Stimulated activated CD8-positive, alpha-beta memory T cell treated with anti-CD3 and anti-CD28 coated beads, Interleukin-2, amount 100 ng/mL, for 1 hour (primary cell): ENCODE data around the gene RGL4.
"Not testable (repeated sequence)": the region's sequence is repeated elsewhere in the genome, so short reads cannot be mapped to it uniquely, and the experiment has no call there.

Source experiments
- DNase-seq, 2 donors: peaks; one replicate each; pipeline ENCODE4 v3.0.0-alpha.2; 2020; ENCODE audit warnings: low read depth in 2 of 2

RGL4 gene

DNA sequence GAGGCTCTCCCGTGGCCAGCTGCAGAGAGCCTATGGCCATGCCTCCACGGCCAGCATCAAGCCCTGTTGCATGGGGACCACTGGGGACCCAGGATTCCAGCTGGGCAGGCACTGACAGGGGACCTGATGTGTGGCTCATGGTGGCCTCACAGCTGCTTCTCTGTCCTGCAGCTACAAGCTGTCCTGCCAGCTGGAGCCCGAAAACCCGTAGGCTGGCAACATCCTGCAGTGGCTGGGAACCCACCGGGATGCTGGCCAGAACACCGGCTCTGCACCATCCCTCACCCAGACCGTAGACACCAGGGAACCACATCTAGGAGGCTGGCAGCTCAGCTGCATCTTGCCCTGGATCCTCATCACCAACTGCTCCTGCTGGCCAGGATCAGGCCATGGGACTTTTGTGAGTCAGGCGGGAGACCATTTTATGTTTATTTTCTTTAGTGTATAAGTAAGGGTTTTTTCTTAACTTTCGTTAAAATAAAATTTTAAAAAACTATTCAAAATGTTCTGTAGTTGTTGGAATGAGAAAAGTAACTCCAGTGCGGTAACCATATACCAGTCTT, 7.9 kb downstream of the RGL4 start:
- no peak for DNase-seq

- no peak for DNase-seq
These were observed 9.9 kb downstream of the RGL4 start for GRCh38 chr22:23700706-23701105.

DNA sequence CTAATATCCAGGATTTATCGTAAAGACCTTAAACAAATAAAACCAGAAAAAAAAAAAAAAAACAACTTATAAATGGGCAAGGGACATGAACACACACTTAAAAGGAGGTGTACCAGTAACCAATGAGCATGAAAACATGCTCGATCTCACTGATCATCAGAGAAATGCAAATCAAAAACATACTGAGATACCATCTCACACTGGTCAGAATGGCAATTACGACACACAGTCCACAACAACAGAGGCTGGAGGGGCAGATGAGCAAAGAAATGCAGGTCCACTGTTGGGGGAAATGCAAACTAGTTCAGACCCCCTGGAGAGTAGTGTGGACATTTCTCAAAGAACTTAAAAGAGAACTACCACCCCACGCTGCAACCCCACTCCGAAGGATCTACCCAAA, 13.2 kb downstream of the RGL4 start:
- no peak for DNase-seq

DNA sequence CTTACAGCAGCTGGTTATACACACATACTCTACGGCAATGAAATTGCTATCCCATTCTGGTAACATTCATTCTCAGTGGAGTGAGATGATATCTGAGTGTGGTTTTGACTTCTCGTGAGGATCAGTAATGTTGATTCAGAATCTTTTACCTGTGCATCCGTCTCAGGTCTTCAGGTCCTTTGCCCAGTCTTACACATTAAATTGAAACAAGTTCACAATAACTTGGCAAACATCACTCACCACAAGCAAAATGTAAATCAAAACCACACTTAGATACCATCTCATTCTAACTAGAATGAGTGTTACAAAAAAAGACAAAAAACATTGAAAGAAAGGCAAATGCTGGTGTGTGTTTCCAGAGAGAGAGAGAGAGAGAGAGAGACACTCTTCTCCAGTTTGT, 14.0 kb downstream of the RGL4 start:
- no peak for DNase-seq

DNA sequence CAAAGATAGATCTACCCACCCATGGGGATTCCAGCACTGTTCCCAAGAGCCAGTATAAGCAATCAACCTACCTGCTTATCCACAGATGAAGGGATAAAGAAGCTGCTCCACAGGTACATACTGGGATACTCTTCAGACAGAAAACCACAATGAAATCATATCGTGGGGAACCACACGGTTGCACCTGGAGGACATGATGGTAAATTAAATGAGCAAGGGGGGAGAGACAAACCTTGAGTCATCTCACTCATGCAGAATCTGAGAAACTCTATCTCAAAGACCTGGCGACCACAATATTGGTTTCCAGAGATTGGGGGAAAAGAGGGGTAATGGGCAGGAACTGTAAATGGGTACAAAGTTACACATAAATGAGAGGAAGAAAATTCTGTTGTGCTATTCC, 14.5 kb downstream of the RGL4 start:
- DNase-seq = no peak

DNA sequence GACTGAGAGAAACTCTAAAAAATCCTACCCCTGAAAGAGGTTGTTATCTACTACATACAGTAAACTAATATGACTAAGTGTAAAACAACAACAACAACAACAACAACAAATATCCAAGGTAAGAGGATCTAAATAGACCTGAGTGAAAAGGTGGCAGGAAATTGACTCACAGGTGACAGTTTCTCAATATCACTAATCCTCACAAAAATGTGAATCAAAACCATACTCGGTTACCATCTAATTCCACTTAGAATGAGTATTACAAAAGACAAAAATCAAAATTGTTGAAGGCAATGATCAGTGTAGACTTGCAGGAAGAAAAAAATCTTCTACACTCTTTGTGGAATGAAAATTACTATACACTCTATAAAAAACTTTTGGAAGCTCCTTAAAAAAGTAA, 17.5 kb downstream of the RGL4 start:
- no peak for DNase-seq

GRCh38 chr22:23709107-23709506, 18.3 kb downstream of the RGL4 start:
- no peak for DNase-seq

GRCh38 chr22:23712256-23712655, 21.4 kb downstream of the RGL4 start:
- no peak for DNase-seq

DNA sequence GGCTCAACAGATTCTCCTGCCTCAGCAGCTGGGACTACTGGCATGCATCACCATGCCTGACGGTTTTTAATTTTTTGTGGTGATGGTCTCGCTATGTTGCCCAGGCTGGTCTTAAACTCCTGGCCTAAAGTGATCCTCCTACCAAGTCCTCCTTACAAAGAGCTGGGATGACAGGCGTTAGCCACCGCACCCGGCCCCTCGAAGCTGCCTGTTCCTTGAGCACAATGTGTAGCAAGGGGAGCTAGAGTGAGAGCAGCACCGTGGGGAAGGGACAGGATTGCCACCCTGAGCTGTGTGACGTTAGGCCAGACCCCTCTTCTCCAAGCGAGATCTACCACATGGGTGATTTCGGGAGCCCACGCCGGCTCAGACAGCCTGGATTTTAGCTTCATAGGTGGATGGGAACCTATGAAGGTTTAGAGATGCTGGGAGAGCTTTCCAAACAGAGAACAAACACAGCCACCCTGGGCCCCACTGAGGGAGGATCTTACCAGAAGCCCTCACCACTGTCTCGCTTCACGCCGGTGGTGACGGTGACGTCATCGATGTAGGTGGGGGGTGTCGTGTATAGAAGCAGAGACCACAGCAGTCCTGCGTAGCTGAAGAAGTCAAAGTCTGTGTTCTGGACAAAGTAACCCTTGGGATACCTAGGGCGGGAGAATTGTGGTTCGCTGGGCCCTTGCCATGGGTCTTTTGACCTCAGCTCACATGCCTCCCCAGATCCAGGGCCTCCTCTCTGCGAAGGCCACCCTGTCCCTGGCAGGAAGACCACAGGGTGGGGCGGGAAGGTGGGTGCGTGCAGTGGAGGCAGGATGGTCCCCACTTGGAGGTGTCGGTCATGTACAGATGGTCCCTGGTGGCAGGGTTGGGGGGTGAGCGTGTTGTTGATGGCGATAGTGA, 23.1 kb downstream of the RGL4 start:
- DNase-seq = no peak

GRCh38 chr22:23714596-23715578, 24.1 kb downstream of the RGL4 start:
- DNase-seq = no peak

DNA sequence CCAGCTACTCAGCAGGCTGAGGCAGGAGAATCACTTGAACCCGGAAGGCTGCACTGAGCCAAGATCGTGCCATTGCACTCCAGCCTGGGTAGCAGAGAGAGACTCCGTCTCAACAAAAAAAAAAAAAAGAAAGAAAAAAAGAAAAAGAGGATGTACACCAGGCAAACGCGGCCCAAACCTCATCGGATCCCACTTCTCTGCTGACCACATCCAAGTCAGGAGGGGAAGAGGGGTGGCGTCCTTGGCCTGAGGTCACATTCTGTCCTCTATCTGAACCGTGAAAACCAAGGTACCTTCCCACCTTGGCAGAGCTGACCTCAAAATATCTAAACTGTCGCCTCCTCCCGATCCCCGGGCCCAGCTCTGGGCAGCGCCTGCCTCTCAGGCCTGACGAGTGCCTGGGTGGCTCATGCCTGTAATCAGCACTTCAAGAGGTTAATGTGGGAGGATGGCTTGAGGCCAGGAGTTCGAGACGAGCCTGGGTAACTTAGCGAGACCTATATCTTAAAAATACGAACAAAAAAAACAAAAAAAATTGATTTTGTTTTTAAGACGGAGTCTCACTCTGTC, 25.1 kb downstream of the RGL4 start:
- DNase-seq = no peak

DNA sequence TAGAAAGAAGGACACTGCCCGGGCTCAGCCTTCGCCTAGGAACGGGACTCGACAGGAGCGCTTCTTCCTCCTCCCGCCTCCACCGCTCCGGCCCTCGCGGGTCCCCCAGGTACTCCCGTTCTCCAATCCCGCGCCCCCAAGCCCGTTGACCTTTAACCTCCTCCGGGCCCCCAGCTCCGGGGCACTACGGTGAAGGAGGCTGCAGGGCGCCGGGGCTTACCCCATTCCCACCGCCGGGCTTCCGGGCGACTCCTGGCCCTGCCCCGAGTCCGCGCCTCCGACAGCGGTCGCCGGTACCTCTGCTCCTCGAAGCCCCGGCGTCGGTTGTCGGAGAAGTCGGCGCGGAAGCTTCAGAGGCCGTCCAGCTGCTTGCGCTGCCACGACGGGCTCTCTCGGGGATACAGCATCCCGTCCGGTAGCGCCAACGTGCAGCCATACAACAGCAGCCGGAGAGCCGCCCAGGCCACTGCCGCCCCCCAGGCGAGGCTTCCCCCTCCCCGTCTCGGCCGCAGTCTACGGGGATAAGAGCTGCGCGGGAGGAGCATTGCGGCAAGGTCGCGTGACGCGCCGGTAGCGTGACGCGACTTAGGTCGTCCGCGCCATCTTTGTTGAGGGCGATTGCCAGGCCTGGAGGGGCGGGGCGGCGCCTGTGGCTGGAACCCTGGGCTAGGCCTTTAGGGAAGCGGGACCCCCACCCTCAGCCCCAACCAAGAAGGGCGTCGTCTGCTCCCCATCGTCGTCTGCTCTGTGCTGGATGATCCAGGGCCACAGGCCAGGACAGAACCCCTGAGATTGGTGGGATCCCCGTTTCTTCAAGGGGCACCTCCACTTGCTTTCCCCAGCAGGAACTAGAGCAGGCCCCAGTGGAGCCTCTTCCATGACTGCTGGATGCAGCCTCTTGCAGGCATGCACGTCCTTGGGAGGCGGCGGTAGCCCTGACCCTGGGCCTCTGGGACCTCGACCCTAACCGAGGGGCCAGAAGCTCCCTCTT, 26.3 kb downstream of the RGL4 start:
- DNase-seq = peak; percentile 68 to 69

DNA sequence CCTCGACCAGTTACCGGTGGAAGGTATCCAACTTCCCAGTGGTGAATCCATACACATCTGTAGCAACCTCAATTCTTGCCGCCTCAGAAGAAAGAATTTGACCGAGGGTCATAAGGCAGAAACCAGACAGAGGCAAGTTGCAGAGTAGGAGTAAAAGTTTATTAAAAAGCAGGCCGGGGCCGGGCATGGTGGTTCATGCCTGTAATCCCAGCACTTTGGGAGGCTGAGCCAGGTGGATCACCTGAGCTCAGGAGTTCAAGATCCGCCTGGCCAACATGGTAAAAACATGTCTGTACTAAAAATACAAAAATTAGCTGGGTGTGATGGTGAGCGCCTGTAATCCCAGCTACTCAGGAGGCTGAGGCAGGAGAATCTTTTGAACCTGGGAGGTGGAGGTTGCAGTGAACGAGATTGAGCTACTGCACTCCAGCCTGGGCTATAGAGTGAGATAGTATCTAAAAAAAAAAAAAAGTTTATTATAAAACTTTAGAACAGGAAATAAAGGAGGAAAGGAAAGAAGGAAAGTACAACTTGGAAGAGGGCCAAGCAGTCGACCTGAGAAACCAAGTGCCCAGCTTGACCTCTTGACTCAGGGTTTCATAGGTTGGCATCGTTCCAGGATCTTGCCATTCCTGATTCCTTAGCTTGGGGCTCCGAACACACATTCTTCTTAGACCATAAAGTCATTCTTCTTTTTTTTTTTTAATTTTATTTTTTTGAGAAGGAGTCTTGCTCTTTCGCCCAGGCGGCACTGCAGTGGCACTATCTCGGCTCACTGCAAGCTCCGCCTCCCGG, 27.8 kb downstream of the RGL4 start:
- DNase-seq = no peak

GRCh38 chr22:23720855-23721254, 30.0 kb downstream of the RGL4 start:
- no peak for DNase-seq

- no peak for DNase-seq
These were observed 31.3 kb downstream of the RGL4 start for GRCh38 chr22:23722160-23722559.

DNA sequence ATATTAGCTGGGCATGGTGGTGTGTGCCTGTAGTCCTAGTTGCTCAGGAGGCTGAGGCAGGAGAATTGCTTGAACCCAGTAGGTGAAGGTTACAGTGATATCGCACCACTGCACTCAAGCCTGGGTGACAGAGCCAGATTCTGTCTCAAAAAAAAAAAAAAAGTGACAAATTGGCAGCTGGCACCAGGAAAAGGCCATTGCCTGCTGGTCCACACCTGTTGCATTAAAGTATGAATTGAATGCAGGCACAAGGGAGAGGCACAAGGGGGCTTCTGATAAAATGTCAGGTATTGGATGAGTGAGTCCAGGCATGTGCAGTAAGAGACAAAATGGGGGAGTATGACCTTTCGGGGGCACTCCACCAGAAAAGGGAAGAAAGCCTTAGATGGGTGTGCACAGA, 31.9 kb downstream of the RGL4 start:
- DNase-seq = no peak

GRCh38 chr22:23728108-23728507, 37.3 kb downstream of the RGL4 start:
- not testable (repeated sequence) for DNase-seq

GRCh38 chr22:23737696-23738095, 46.9 kb downstream of the RGL4 start:
- no peak for DNase-seq

DNA sequence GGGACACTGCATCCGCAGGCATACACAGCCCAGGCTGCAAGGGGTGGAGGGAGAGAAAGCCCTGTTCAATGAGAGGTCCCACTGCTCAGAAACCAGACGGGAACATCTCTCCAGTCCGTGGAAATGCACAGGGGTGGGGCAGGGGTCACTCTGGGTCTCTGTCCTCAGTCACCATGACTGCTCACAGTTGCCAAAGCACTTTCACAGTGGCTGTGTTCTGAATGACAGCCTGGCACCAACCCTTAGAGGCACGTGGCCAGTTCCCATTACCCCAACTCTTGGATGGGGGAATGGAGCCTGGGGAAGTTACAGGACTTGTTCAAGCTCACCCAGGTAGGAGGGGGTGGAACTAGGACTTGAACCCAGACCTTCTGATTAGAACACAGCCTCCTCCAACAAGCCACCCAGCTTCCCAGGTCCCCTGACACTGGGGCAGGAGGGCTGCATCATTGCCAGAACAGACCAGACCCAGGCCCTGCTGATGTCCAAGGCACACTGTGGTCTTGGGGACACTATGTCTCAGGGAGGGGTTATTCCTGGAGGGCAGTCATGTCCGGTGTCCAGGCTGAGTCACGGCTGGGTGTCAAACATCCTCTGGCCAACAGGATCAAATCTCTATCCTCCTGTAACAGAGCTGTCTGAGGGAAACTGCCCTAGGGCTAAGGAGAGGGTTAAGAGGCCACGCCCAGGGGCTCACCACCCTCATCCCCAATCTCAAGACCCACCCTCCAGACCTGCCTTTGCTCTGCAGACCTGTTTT, 51.9 kb downstream of the RGL4 start:
- no peak for DNase-seq
